GM23338 (cell line): ENCODE data around the gene MGLL. TPM values are rescaled to one million over a fixed set of nuclear protein-coding genes. Genes with fewer than 3 reads are reported as not detected.

Experiments
- ATAC-seq: fragments of 200-7000 bp; cut with Tn5 transposase; 3 replicates; pipeline ENCODE4 v1.9.1; 2020
- DNase-seq: peaks from one replicate; pipeline ENCODE4 v3.0.0-alpha.2; 2015; ENCODE audit warnings: low spot score
- H2AFZ ChIP-seq: fragments of 200-600 bp; sonication (generic); 2 replicates; pipeline ENCODE4 v1.8.0; 2016; ENCODE audit warnings: antibody characterized with exemption, mild to moderate bottlenecking, moderate library complexity
- H3F3A ChIP-seq: fragments of 200-600 bp; sonication (generic); replicated peaks from 2 replicates; pipeline ENCODE4 v1.8.0; 2017; ENCODE audit warnings: antibody characterized with exemption, mixed run types, low read depth
- H3K27ac ChIP-seq: fragments of 200-600 bp; sonication (generic); 2 replicates; pipeline ENCODE4 v1.6.1; 2016; ENCODE audit warnings: low read depth
- H3K27me3 ChIP-seq: fragments of 200-600 bp; sonication (generic); 2 replicates; pipeline ENCODE4 v1.8.0; 2016; ENCODE audit warnings: mild to moderate bottlenecking, mixed run types, moderate library complexity; ENCODE audit not compliant: insufficient read depth
- H3K36me3 ChIP-seq: fragments of 200-600 bp; sonication (generic); 2 replicates; pipeline ENCODE4 v1.8.0; 2016; ENCODE audit warnings: mild to moderate bottlenecking; ENCODE audit not compliant: insufficient read depth
- H3K4me1 ChIP-seq: fragments of 200-600 bp; sonication (generic); 2 replicates; pipeline ENCODE4 v1.8.0; 2016; ENCODE audit warnings: mild to moderate bottlenecking, moderate library complexity; ENCODE audit not compliant: insufficient read depth
- H3K4me2 ChIP-seq: fragments of 200-600 bp; sonication (generic); 2 replicates; pipeline ENCODE4 v1.7.1; 2017; ENCODE audit warnings: mixed run types
- H3K4me3 ChIP-seq: fragments of 200-600 bp; sonication (generic); 2 replicates; pipeline ENCODE4 v1.6.1; 2016; ENCODE audit warnings: mixed run types
- H3K79me2 ChIP-seq: fragments of 200-600 bp; sonication (generic); replicated peaks from 2 replicates; pipeline ENCODE4 v1.8.0; 2017; ENCODE audit warnings: mild to moderate bottlenecking; ENCODE audit not compliant: insufficient read depth
- H3K9me2 ChIP-seq: fragments of 200-600 bp; sonication (generic); 2 replicates; pipeline ENCODE4 v1.8.0; 2017; ENCODE audit not compliant: insufficient read depth
- H4K20me1 ChIP-seq: fragments of 200-600 bp; sonication (generic); replicated peaks from 2 replicates; pipeline ENCODE4 v1.8.0; 2017; ENCODE audit warnings: mild to moderate bottlenecking; ENCODE audit not compliant: insufficient read depth
- H3K27ac Mint-ChIP-seq: 2 replicates; pipeline ENCODE4 v1.8.0; 2020; ENCODE audit warnings: inconsistent platforms, mild to moderate bottlenecking, moderate library complexity, mixed read lengths
- H3K27me3 Mint-ChIP-seq: 3 replicates; pipeline ENCODE4 v1.8.0; 2022; ENCODE audit warnings: low read depth, mild to moderate bottlenecking, moderate library complexity, mixed read lengths, inconsistent platforms; ENCODE audit not compliant: insufficient read depth, poor library complexity
- H3K36me3 Mint-ChIP-seq: 3 replicates; pipeline ENCODE4 v1.8.0; 2021; ENCODE audit warnings: low read depth, mild to moderate bottlenecking, inconsistent platforms, moderate library complexity, mixed read lengths
- H3K4me1 Mint-ChIP-seq: 3 replicates; pipeline ENCODE4 v1.8.0; 2020; ENCODE audit warnings: mild to moderate bottlenecking, inconsistent platforms, mixed read lengths
- H3K4me3 Mint-ChIP-seq: 3 replicates; pipeline ENCODE4 v1.8.0; 2021; ENCODE audit warnings: moderate library complexity, mild to moderate bottlenecking, inconsistent platforms, mixed read lengths
- H3K9me3 Mint-ChIP-seq: 3 replicates; pipeline ENCODE4 v1.8.0; 2020; ENCODE audit warnings: moderate library complexity, mild to moderate bottlenecking, inconsistent platforms, mixed read lengths
- CREB1 ChIP-seq: fragments of 250-450 bp; sonication (Bioruptor Pico); IDR thresholded peaks from 2 replicates; pipeline ENCODE4 v1.5.0; 2020; ENCODE audit warnings: low read depth, mild to moderate bottlenecking, moderate library complexity
- CTCF ChIP-seq, 2 experiments: fragments of 200-600 bp in 1 of 2; sonication (generic) in 1 of 2; conservative IDR thresholded peaks; 2 replicates each; pipeline versions ENCODE4 v1.5.1 to v1.6.1; 2016 to 2017; ENCODE audit warnings: antibody characterized with exemption in 2 of 2, low read depth in 2 of 2, mild to moderate bottlenecking in 2 of 2, moderate library complexity in 1 of 2
- ETS1 ChIP-seq: IDR thresholded peaks from 2 replicates; pipeline ENCODE4 v1.6.1; 2016; ENCODE audit warnings: antibody characterized with exemption
- EZH2 ChIP-seq: fragments of 200-600 bp; sonication (generic); IDR thresholded peaks from one replicate; pipeline ENCODE4 v1.8.0; 2017; ENCODE audit warnings: antibody characterized with exemption, mild to moderate bottlenecking, low read depth; ENCODE audit not compliant: unreplicated experiment
- EZH2phosphoT487 ChIP-seq: fragments of 200-600 bp; sonication (generic); IDR thresholded peaks from one replicate; pipeline ENCODE4 v1.8.1; 2018; ENCODE audit warnings: antibody characterized with exemption; ENCODE audit not compliant: unreplicated experiment
- JUNB ChIP-seq: IDR thresholded peaks from one replicate; pipeline ENCODE4 v1.6.1; 2016; ENCODE audit warnings: antibody characterized with exemption; ENCODE audit not compliant: unreplicated experiment
- NANOG ChIP-seq: IDR thresholded peaks from 2 replicates; pipeline ENCODE4 v1.6.1; 2016; ENCODE audit warnings: antibody characterized with exemption, borderline replicate concordance
- POLR2AphosphoS5 ChIP-seq: IDR thresholded peaks from 2 replicates; pipeline ENCODE4 v1.6.1; 2016; ENCODE audit warnings: antibody characterized with exemption, low read depth
- REST ChIP-seq: IDR thresholded peaks from one replicate; pipeline ENCODE4 v1.6.1; 2018; ENCODE audit warnings: antibody characterized with exemption; ENCODE audit not compliant: unreplicated experiment
- STAT1 ChIP-seq: IDR thresholded peaks from one replicate; pipeline ENCODE4 v1.6.1; 2016; ENCODE audit warnings: antibody characterized with exemption; ENCODE audit not compliant: unreplicated experiment
- ZNF114 ChIP-seq: fragments of 250-450 bp; sonication (Bioruptor Pico); IDR thresholded peaks from 2 replicates; pipeline ENCODE4 v1.5.0; 2020; ENCODE audit warnings: mild to moderate bottlenecking, moderate library complexity
- ZNF331 ChIP-seq: fragments of 250-450 bp; sonication (Bioruptor Pico); IDR thresholded peaks from 2 replicates; pipeline ENCODE4 v1.5.0; 2020; ENCODE audit warnings: low read depth, mild to moderate bottlenecking, moderate library complexity
- ZNF462 ChIP-seq: fragments of 250-450 bp; sonication (Bioruptor Pico); IDR thresholded peaks from 2 replicates; pipeline ENCODE4 v1.5.0; 2020; ENCODE audit warnings: mild to moderate bottlenecking, moderate library complexity
- polyA plus RNA-seq: library from polyadenylated mRNA; unstranded; fragments of >200 nt; fragmentation: Nextera tagmentation; extraction: Ambion mirVana; gene quantifications from 2 replicates; pipeline ENCODE4 v1.2.1, GENCODE V29; 2016
- total RNA-seq: library from RNA; depleted of rRNA; stranded (reverse); fragments of >200 nt; shearing (Covaris generic); gene quantifications from 2 replicates; pipeline ENCODE4 v1.2.3, GENCODE V29; 2014

Gene MGLL
- total and polyA plus RNA-seq, 2 experiments from 2014 or later: 0.71 to 0.83 TPM

DNA sequence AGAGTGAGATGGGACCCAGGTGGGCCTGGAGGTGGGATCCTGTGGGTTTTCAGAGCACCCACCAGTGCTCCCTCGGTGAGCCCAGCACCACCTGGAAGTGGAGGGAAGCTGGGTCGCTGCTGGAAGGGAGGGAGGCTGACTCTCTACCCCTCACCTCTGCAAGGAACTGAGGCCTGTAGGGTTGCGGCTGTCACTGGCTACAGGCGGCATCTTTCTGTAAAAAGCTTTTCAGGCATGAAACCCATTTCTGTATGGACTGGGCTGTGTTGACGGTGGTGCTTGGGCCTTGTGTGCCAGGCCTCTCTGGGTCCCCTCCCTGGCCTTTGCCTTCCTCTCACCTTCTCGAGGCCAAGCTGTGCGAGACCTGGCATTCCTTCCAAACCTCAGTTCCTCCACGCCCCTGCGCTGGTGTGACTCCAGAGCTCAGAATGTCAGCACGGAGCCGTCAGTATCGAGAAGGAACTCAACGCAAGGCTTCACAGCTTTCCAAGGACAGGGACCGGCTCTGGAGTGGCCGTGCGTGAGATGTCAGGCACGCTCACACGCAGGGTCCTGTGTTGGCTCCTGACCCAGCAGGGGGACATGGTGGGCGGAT is 133.0 kb downstream of the MGLL start:
- Histone ChIP-seq H2AFZ (no peak overlapping the region; the same call in 1 of the 2 replicates), H3K27me3 (no peaks in the 10 kb centered on the region), H3K4me2 (no peak overlapping the region), H4K20me1 (no peaks in the 10 kb centered on the region), H3K9me2 (0 out of 2 replicates have a peak, but pooled peaks cover 4% of the 10 kb centered on the region), H3K27ac (no peak overlapping the region), H3F3A (no peaks in the 10 kb centered on the region), H3K36me3 (no peaks in the 10 kb centered on the region), H3K79me2 (no peaks in the 10 kb centered on the region), H3K4me3 (no peak overlapping the region), H3K4me1 (0 out of 2 replicates have a peak, but pooled peaks cover 5% of the 10 kb centered on the region)
- no peak for ATAC-seq
- Mint-ChIP-seq H3K27me3 (peaks cover 8% of the 10 kb centered on the region), H3K36me3 (no peaks in the 10 kb centered on the region), H3K27ac (no peak overlapping the region), H3K4me3 (no peak overlapping the region), H3K9me3 (no peaks in the 10 kb centered on the region; the same call in 2 of the 3 replicates), H3K4me1 (peaks cover 22% of the 10 kb centered on the region)
- DNase-seq: no peak
- no peak for TF ChIP-seq EZH2phosphoT487
- TF ChIP-seq JUNB: no peak
- TF ChIP-seq REST: no peak
- TF ChIP-seq ZNF462 (CRISPR knock-in tag): no peak
- TF ChIP-seq STAT1: no peak
- no peak for TF ChIP-seq POLR2AphosphoS5
- no peak for TF ChIP-seq NANOG
- TF ChIP-seq CTCF (conservative IDR thresholded peaks at IDR 0.05; ENCODE audit: low read depth in 2 of 2): no peak
- no peak for TF ChIP-seq EZH2
- no peak for TF ChIP-seq ZNF114 (CRISPR knock-in tag)
- TF ChIP-seq ETS1: no peak
- TF ChIP-seq CREB1: no peak
- no peak for TF ChIP-seq ZNF331 (CRISPR knock-in tag)
